Activated CD4-positive, alpha-beta memory T cell treated with anti-CD3 and anti-CD28 coated beads, Interleukin-2, amount 10 ng/mL, durations not matched to agents 7 days and 5 days (primary cell): Measurements from ENCODE around the gene VDAC2. TPM values are rescaled to one million over a fixed set of nuclear protein-coding genes. Genes with fewer than 3 reads are reported as not detected.

ENCODE experiments used
- CTCF ChIA-PET: fragments of 350-600 bp; sonication (Branson Sonifier 250); formaldehyde crosslinking; loops from one replicate; lab custom pipeline; 2021; ENCODE audit warnings: antibody characterized with exemption, inconsistent platforms; lab: Charles Lee
- POLR2A ChIA-PET: fragments of 350-600 bp; sonication (Branson Sonifier 250); formaldehyde crosslinking; loops from one replicate; lab custom pipeline; 2021; ENCODE audit warnings: antibody characterized with exemption; lab: Charles Lee
- DNase-seq: peaks from one replicate; pipeline ENCODE4 v3.0.0-alpha.2; 2020
- H3K27ac Mint-ChIP-seq: one replicate; pipeline ENCODE4 v1.8.0; 2021; ENCODE audit warnings: mild to moderate bottlenecking, mixed read lengths
- H3K27me3 Mint-ChIP-seq: one replicate; pipeline ENCODE4 v1.8.0; 2021; ENCODE audit warnings: mixed read lengths
- H3K36me3 Mint-ChIP-seq: one replicate; pipeline ENCODE4 v1.8.0; 2021; ENCODE audit warnings: low read depth, mixed read lengths
- H3K4me1 Mint-ChIP-seq: one replicate; pipeline ENCODE4 v1.8.0; 2021; ENCODE audit warnings: mixed read lengths
- H3K4me3 Mint-ChIP-seq: one replicate; pipeline ENCODE4 v1.8.0; 2021; ENCODE audit warnings: mild to moderate bottlenecking, mixed read lengths
- H3K9me3 Mint-ChIP-seq: one replicate; pipeline ENCODE4 v1.8.0; 2021; ENCODE audit warnings: mixed read lengths
- total RNA-seq, 2 experiments: library from RNA; stranded (reverse); gene quantifications; one replicate each; pipeline ENCODE4 v1.2.3, GENCODE V29; 2021

The VDAC2 gene
- total RNA-seq, 2 experiments from 2014 or later, result 128 to 133 TPM

DNA sequence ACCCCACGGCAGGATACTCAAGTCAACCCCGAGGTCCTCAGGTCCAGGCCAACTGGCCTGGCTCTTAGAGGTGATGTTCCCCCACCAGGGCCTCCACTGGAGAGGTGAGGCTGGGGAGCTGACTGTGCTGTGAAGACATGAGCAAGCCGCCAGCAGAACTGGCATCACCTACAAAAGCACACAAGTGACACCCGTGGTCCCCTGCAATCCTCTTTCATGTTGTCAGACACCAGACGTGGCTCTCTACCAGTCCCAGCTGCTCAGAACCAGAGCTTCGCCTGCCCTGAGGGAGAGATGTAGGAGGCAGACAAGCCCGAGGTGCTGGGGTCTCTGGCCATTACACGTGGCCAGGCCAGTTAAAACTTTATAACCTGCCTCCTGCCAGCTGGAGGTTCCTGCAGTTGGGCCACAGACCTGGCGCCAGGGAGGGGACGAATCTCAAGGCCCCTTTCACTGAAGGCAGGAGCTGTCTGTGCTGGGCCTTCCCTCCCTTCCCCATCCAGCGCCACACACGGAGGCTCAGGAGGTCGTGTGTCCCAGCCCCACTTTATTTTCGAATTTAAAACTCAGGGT, 22.9 kb downstream of the VDAC2 start:
- H3K36me3 Mint-ChIP-seq, result peaks cover 44% of the 10 kb centered on the region
- peak; percentile 23 for DNase-seq
- no peaks in the 10 kb centered on the region for H3K9me3 Mint-ChIP-seq
- H3K27ac Mint-ChIP-seq, result peak overlapping the region; percentile 89
- peak overlapping the region; percentile 82 for H3K4me3 Mint-ChIP-seq
- no peaks in the 10 kb centered on the region for H3K27me3 Mint-ChIP-seq
- CTCF ChIA-PET, result interaction anchor here (0.9 to 11.0 kb wide), 9 partner anchors 9 to 1353 kb away, joined by 3 to 215 read pairs (median 5); partner anchors contain the start of genes SAMD8 and VDAC2
- POLR2A ChIA-PET, result interaction anchor here (0.9 to 8.8 kb wide), 12 partner anchors 9 to 1083 kb away, joined by 3 to 193 read pairs (median 6); partner anchors contain the start of genes ADK, AP3M1, KAT6B and SAMD8
- peaks cover 39% of the 10 kb centered on the region for H3K4me1 Mint-ChIP-seq

DNA sequence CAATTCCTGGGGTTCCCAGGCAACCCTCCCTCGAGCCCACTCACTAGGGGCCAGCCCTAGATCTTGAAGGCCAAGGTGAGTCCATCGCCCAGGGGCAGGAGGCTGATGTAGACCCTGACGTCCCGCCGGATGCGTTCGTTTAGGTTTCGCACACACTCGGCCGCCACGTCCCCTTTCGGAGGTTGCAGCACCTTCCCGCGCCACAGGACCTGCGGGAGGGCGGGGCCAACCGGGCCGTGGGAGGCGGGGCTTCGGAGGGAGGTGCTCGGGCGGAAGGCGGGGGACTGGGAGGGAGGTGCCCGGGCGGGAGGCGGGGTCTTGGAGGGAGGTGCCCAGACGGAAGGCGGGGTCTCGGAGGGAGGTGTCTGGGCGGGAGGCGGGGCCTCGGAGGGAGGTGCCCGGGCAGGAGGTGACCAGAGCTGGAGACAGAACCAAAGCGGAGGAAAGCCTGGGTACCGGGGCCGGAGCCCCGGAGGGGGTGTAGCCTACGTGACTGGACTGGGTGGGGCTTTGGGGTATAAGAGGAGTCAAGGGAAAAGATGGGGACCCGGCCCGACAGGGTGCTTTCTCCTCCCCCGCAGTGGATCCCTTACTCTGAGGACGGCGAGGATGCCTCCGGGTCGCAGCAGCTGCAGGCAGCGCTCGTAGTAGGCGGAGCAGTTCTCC, 23.6 kb downstream of the VDAC2 start:
- ChIA-PET POLR2A (interaction anchor here (0.7 to 8.8 kb wide), 13 partner anchors 9 to 1084 kb away, joined by 3 to 193 read pairs (median 6); partner anchors contain the start of genes ADK, AP3M1, KAT6B and SAMD8), CTCF (interaction anchor here (0.9 to 11.0 kb wide), 12 partner anchors 10 to 1354 kb away, joined by 3 to 215 read pairs (median 5); partner anchors contain the start of genes SAMD8 and VDAC2)
- peaks cover 38% of the 10 kb centered on the region for H3K36me3 Mint-ChIP-seq
- H3K27me3 Mint-ChIP-seq, result no peaks in the 10 kb centered on the region
- H3K9me3 Mint-ChIP-seq, result no peaks in the 10 kb centered on the region
- peaks cover 34% of the 10 kb centered on the region for H3K4me1 Mint-ChIP-seq
- H3K27ac Mint-ChIP-seq, result peak overlapping the region; percentile 89
- peak; percentile 98 for DNase-seq
- peak overlapping the region; percentile 82 for H3K4me3 Mint-ChIP-seq

DNA sequence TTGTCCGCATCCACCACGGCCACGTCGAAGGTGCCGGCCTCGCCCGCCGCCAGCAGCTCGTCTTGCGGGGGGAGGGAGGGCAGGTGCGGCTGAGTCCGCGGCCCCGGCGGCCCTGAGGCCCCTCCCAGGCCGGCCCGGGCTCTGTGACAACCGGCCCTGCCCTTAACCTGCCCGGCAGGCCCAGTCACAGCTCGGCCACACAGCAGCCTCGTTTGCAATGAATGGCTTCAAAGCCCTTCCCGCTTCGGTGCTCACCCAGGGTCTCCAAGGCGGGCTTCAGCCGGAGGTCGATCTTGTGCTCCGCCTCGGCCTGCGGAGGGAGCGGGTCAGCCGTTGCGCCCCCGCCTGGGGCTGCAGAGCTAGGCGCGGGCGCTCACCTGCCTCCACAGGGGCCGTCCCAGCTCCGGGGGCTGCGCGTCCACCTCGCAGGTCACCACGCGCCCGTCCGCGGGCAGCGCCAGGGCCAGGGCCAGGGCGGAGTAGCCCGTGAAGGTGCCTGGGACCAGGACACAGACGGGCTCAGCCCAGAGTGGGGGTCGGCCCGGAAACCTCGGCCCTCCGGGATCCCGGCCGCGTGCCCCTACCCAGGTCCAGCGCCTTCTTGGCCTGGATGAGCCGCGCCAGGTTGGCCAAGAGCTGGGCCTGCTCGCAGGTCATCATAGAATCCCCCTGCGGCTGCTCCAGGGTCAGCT, 24.2 kb downstream of the VDAC2 start:
- CTCF ChIA-PET, result interaction anchor here (0.9 to 11.0 kb wide), 13 partner anchors 19 to 1355 kb away, joined by 3 to 215 read pairs (median 5); partner anchors contain the start of genes SAMD8 and VDAC2
- DNase-seq, result no peak
- peaks cover 34% of the 10 kb centered on the region for H3K4me1 Mint-ChIP-seq
- H3K27ac Mint-ChIP-seq, result peak overlapping the region; percentile 89
- no peaks in the 10 kb centered on the region for H3K27me3 Mint-ChIP-seq
- no peaks in the 10 kb centered on the region for H3K9me3 Mint-ChIP-seq
- peak overlapping the region; percentile 82 for H3K4me3 Mint-ChIP-seq
- POLR2A ChIA-PET, result interaction anchor here (0.7 to 8.8 kb wide), 13 partner anchors 10 to 1084 kb away, joined by 3 to 193 read pairs (median 6); partner anchors contain the start of genes ADK, AP3M1, KAT6B and SAMD8
- H3K36me3 Mint-ChIP-seq, result peaks cover 31% of the 10 kb centered on the region

DNA sequence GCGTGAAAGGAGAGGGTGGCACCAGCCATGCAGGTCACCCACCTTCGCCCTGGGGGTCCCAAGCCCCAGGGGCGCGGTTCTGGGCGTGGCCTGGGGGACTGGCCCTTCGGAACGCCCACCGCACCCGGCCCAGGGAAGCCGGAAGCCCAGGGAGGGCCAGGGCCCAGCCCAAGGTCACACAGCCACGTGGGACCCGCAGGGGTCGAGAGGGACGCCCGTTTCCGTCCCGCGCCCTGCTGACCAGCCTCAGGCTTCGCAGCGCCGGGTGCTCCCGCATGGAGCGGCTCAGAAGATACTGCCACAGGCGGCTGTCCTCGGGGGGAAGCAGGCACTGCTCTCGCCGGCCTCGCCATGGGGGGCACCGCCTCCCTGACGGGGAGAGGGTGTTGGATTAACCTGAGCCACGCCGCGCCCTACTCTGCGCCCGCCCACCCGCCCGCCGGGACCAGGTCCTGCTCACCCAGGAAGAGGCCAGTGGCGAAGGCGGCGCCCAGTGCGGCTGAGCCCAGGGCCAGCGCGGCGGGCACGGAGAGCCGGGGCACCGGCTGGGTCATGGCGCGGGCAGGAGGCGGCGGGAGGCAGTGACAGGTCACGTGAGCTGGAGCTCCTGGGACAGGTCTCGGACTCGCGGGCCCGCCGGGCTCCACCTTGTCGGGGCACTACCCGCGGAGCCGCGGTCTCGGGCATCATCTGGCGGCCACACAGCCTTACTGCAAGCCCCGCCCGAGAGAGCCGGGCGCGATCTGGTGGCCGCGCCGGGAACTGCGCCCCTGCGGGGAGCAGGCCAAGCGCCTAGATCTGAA, 25.0 kb downstream of the VDAC2 start, which contains the start of gene COMTD1:
Gene COMTD1 (minus strand): TSS at position 583 of the 803 bp plus-strand sequence. CDS start 29 bp downstream, at position 554.
- peaks cover 27% of the 10 kb centered on the region for H3K36me3 Mint-ChIP-seq
- no peaks in the 10 kb centered on the region for H3K9me3 Mint-ChIP-seq
- no peaks in the 10 kb centered on the region for H3K27me3 Mint-ChIP-seq
- DNase-seq, result peak; percentile 96
- ChIA-PET CTCF (interaction anchor here (0.6 to 11.0 kb wide), 40 partner anchors 10 to 993 kb away, joined by 3 to 215 read pairs (median 4); partner anchors contain the start of genes SAMD8 and VDAC2), POLR2A (interaction anchor here (0.6 to 8.8 kb wide), 10 partner anchors 10 to 1059 kb away, joined by 3 to 193 read pairs (median 6); partner anchors contain the start of genes KAT6B, SAMD8 and VDAC2)
- H3K27ac Mint-ChIP-seq, result peak within 1 kb of the TSS; percentile 72
- H3K4me3 Mint-ChIP-seq, result peak within 1 kb of the TSS; percentile 82
- peaks cover 32% of the 10 kb centered on the region for H3K4me1 Mint-ChIP-seq

DNA sequence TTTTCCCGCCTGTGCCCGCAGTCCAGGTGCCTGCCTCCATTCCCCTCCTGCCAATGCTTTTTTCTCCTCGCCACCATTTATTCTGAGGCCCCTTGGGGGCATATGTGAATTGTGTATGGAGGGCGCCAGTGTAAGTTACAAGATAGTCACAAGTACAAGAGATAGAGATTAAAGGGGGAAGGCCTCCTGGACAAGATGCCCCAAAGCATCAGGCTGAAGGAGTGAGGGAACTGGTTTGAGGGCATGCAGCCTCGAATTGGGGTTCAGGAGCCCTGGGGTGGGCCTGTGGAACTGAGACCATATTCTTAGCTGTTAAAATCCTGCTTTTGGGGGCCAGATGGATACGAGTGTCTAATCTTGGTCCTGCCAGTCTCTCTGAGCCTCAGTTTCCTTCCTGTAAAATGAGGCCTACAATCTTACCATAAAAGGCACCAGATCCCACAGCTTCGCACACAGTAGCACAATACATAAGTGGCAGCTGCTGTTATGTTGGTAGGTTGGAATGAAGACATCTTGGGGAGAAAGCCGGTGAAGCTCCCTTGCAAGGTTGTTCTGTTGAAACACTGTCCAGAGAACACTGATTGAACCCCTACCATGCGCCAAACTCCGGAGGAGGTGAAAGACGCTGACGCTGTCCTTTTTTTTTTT, 25.7 kb downstream of the VDAC2 start:
- POLR2A ChIA-PET, result interaction anchor here (0.9 to 8.8 kb wide), 5 partner anchors 22 to 125 kb away, joined by 3 to 193 read pairs (median 10); partner anchors contain the start of genes SAMD8 and VDAC2
- Mint-ChIP-seq H3K27ac (peak overlapping the region; percentile 70), H3K36me3 (peaks cover 22% of the 10 kb centered on the region), H3K27me3 (no peaks in the 10 kb centered on the region), H3K9me3 (no peaks in the 10 kb centered on the region), H3K4me1 (peaks cover 28% of the 10 kb centered on the region), H3K4me3 (peak overlapping the region; percentile 55)
- DNase-seq, result no peak
- CTCF ChIA-PET, result interaction anchor here (0.5 to 11.0 kb wide), 33 partner anchors 9 to 994 kb away, joined by 3 to 215 read pairs (median 4); partner anchors contain the start of genes SAMD8 and VDAC2

DNA sequence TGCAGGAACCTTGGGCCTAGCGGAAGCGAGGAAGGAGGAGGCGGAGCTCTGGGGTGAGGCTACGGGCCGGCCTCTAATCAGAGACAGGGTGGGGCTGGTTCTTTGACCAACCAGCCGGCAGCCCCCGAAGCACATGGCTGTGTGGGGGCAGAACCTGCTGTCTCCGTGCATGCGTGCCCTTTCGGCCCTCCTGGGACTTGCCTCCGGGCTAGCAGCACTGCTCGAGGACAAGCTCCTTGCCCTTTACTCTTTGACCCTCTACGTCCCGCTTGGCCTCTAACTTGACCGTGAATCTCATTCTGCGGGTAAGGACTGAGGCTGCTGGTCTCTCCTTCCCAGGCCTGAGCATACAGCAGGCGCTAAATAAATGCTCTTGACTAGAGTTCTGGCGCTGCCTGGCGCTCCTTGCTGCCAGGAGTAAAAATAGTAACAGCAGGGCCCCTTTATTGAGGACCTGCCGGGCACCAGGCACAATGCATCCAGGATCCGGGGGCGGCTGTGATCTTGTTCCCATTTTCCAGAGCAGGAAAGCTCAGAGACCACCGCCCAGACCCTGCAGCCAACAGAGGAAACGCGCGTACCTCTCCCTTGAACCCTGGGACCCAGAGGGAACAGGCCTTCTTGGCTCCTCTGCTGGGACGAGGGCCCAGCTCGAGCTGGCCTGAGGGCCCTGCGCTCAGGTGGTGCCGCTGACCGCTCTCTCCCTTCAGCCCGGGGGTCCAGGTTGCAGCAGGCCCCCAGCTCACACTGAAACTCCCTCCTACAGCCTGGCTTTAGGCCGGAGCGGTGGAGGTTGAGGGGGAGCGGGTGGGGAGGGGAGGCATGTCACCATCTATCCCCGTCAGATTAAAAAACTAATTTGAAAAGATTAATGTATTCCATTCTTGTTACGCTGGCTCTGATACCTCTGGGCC, 27.8 kb downstream of the VDAC2 start:
- ChIA-PET POLR2A (no interaction called here), CTCF (interaction anchor here (0.6 to 11.0 kb wide), 2 partner anchors 50 to 735 kb away, joined by 3 to 215 read pairs; no protein-coding TSS in a partner anchor)
- Mint-ChIP-seq H3K36me3 (peaks cover 2% of the 10 kb centered on the region), H3K9me3 (no peaks in the 10 kb centered on the region), H3K4me1 (peaks cover 12% of the 10 kb centered on the region), H3K27me3 (no peaks in the 10 kb centered on the region), H3K4me3 (no peak overlapping the region), H3K27ac (no peak overlapping the region)
- DNase-seq, result no peak

DNA sequence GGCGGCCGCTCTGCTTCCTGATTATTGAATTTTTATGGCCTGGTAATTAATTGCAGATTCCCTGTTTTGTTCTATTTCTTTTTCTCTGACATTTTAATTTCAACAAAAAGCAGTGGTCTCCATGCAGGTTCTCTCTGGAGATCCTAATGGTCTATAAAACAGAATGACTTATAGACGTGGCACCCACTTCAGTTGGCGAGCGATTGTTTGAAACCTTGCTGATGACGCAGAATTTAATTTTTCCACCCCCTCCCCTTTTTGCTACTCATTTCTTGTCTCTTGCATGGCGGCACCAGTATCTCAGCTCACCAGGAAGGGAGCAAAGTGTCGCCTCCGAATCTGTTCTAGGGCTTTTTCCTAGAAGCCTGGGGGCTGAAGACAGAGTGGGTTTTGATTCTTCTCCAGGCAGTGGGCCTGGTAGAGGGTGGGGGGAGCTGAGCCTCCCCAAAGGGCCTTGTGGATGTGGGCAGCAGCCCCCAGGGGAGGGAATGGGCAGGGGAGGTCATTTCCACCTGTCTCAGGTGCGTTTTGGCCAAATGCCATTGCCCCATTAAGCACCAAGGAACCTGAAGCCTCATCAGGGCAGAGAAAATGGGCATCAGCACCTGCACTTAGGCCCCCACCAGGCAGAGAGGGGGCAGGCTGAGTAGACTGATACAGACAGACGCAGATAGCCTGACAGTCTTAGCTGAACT, 28.6 kb downstream of the VDAC2 start:
- Mint-ChIP-seq H3K36me3 (no peaks in the 10 kb centered on the region), H3K27ac (no peak overlapping the region), H3K4me1 (peaks cover 6% of the 10 kb centered on the region), H3K4me3 (no peak overlapping the region), H3K9me3 (no peaks in the 10 kb centered on the region), H3K27me3 (peaks cover 2% of the 10 kb centered on the region)
- POLR2A ChIA-PET, result no interaction called here
- no peak for DNase-seq
- CTCF ChIA-PET, result interaction anchor here (1.4 kb wide), 1 partner anchor 51 kb away, joined by 8 read pairs; no protein-coding TSS in a partner anchor

DNA sequence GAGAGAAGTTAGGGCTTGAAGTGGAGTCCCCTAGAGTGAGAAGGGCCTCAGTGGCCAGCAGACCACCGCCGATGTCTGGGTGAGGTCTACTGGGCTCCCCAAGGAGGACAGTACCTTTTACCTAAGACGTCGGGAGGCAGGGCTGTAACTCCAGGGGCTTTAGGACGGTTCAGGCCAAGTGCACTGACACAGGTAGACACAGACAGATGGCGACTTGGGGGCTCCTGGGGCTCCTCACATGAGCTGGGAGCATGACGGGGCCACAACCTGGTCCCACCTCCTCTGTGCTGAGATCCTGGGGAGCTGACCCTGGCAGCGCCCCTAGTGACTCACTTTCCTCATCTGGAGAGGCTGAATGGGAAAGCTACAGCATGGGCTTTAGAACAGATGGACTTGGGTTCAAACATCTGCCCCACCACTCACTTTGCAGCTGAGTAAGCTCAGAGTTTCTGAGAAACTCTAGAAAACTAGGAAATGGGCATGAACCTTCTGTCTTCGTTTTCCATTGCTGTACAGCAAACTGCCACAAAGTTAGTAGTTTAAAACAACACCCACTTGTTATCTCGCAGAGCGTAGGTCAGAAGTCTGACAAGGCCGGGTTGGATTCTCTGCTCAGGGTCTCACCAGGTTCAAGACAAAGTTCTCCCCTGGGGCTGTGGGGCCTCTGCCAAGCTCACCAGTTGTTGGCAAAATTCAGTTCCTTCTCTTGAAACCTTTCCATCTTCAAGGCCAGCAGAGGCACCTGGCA, 29.9 kb downstream of the VDAC2 start:
- peaks cover 2% of the 10 kb centered on the region for H3K27me3 Mint-ChIP-seq
- no peak overlapping the region for H3K4me3 Mint-ChIP-seq
- no peaks in the 10 kb centered on the region for H3K9me3 Mint-ChIP-seq
- CTCF ChIA-PET, result interaction anchor here (1.4 kb wide), 1 partner anchor 53 kb away, joined by 8 read pairs; no protein-coding TSS in a partner anchor
- no peak for DNase-seq
- POLR2A ChIA-PET, result no interaction called here
- no peaks in the 10 kb centered on the region for H3K36me3 Mint-ChIP-seq
- H3K27ac Mint-ChIP-seq, result no peak overlapping the region
- H3K4me1 Mint-ChIP-seq, result peaks cover 6% of the 10 kb centered on the region

DNA sequence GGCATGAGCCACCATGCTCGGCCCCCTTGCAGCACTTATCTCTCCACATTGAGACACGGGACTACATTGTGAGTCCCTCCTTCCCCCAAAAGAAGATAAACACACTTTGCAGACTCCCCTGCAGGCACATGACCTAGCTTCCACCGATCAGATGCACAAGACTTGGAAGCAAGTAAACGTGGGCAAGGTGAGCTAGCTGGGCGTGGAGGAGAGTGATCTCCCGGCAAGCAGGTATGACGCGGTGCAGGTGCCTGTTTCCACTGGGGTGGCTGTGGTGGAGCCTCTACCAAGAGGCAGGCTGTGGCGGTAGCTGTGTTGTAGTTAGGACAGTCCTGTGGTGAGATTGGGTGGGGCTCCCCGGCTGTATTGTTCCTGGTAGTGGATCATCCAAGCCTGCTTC, 32.8 kb downstream of the VDAC2 start:
- H3K27ac Mint-ChIP-seq, result no peak overlapping the region
- H3K4me3 Mint-ChIP-seq, result no peak overlapping the region
- no peaks in the 10 kb centered on the region for H3K4me1 Mint-ChIP-seq
- POLR2A ChIA-PET, result no interaction called here
- CTCF ChIA-PET, result no interaction called here
- H3K9me3 Mint-ChIP-seq, result no peaks in the 10 kb centered on the region
- H3K27me3 Mint-ChIP-seq, result peaks cover 2% of the 10 kb centered on the region
- no peaks in the 10 kb centered on the region for H3K36me3 Mint-ChIP-seq
- DNase-seq, result no peak
